ENCODE results near the gene SPAST.

- TF ChIP-seq POLR2A (IDR thresholded peaks at IDR 0.05; ENCODE audit: low read depth, low read length) (no peak), TAF1 (IDR thresholded peaks at IDR 0.05; ENCODE audit: low read depth, low read length) (no peak), POLR2AphosphoS5 (IDR thresholded peaks at IDR 0.05; ENCODE audit: low read depth, low read length) (no peak), POU2F2 (IDR thresholded peaks at IDR 0.05; ENCODE audit: low read depth, low read length) (no peak), SPI1 (IDR thresholded peaks at IDR 0.05; ENCODE audit: low read depth, low read length) (no peak), PAX5 (IDR thresholded peaks at IDR 0.05; ENCODE audit: insufficient read depth, low read length, severe bottlenecking) (no peak)
Observed at GRCh38 chr2:32119161-32119560, 55.8 kb downstream of the SPAST start.

All from GM12891 (cell line).